GM21360 (cell line): ENCODE results near the gene C10orf53.

Experiments
- ATAC-seq: cut with Tn5 transposase; IDR thresholded peaks from one replicate; pipeline ENCODE4 v1.9.1; 2021; ENCODE audit warnings: mild to moderate bottlenecking, moderate library complexity; ENCODE audit not compliant: unreplicated experiment

The C10orf53 gene

GRCh38 chr10:49679480-49679893 is at the start of gene C10orf53:
TSS of gene C10orf53 (plus strand) at chr10:49679651. CDS start at chr10:49679698, 47 bp downstream.
- ATAC-seq, result no peak

- ATAC-seq, result no peak
Measured at GRCh38 chr10:49631975-49632374, 47.5 kb upstream of the C10orf53 start.

- no peak for ATAC-seq
Measured at GRCh38 chr10:49632406-49633317, 46.8 kb upstream of the C10orf53 start.

- ATAC-seq, result no peak
Measured at GRCh38 chr10:49633327-49634068, 46.0 kb upstream of the C10orf53 start.

- no peak for ATAC-seq
Measured at GRCh38 chr10:49634069-49634660, 45.3 kb upstream of the C10orf53 start.

- ATAC-seq, result no peak
Measured at GRCh38 chr10:49642311-49642710, 37.1 kb upstream of the C10orf53 start.

- no peak for ATAC-seq
Measured at GRCh38 chr10:49643241-49644034, 36.0 kb upstream of the C10orf53 start.

- ATAC-seq, result no peak
Measured at GRCh38 chr10:49644035-49644646, 35.3 kb upstream of the C10orf53 start.

- ATAC-seq, result no peak
Measured at GRCh38 chr10:49645417-49645816, 34.0 kb upstream of the C10orf53 start.

GRCh38 chr10:49645871-49646870 is 33.3 kb upstream of the C10orf53 start:
- no peak for ATAC-seq

- ATAC-seq, result no peak
Measured at GRCh38 chr10:49647554-49647953, 31.9 kb upstream of the C10orf53 start.

GRCh38 chr10:49647985-49648795 is 31.3 kb upstream of the C10orf53 start:
- no peak for ATAC-seq

- no peak for ATAC-seq
Measured at GRCh38 chr10:49649294-49649693, 30.2 kb upstream of the C10orf53 start.

GRCh38 chr10:49649936-49650723 is 29.3 kb upstream of the C10orf53 start:
- no peak for ATAC-seq

GRCh38 chr10:49650724-49651034 is 28.8 kb upstream of the C10orf53 start:
- ATAC-seq, result no peak

GRCh38 chr10:49651039-49651835 is 28.2 kb upstream of the C10orf53 start:
- ATAC-seq, result no peak

GRCh38 chr10:49651917-49652316 is 27.5 kb upstream of the C10orf53 start:
- no peak for ATAC-seq
